ENCODE data around the gene SPAG8. TPM values are rescaled to one million over a fixed set of nuclear protein-coding genes. Genes with fewer than 3 reads are reported as not detected.
A peak's percentile ranks its signal among the peaks of the same experiment; 100 is the strongest.

Gene SPAG8
- total and polyA plus RNA-seq, 9 of the 15 experiments (the other 6 are each of a cell fraction or from before 2014, with no cell fraction given) = 0.03 to 0.47 (median 0.21) TPM

GRCh38 chr9:35814106-35814840, 2.2 kb upstream of the SPAG8 start (continued):
- TF ChIP-seq SNAPC5 (CRISPR knock-in tag; IDR thresholded peaks at IDR 0.05) (no peak), SRF (CRISPR knock-in tag; IDR thresholded peaks at IDR 0.05) (no peak), GABPA (tag; conservative IDR thresholded peaks at IDR 0.05; ENCODE audit: low read depth) (0 out of 2 replicates have a peak, but pooled peaks have one; percentile 5), SAP30 (IDR thresholded peaks at IDR 0.05; ENCODE audit: borderline replicate concordance, insufficient read depth, low read depth, low read length, poor library complexity, severe bottlenecking) (peak; percentile 69), FOXK1 (CRISPR knock-in tag; IDR thresholded peaks at IDR 0.05; ENCODE audit: borderline replicate concordance) (no peak), ELF1 (tag; IDR thresholded peaks at IDR 0.05) (no peak), ZNF583 (CRISPR knock-in tag; IDR thresholded peaks at IDR 0.05) (no peak), RBBP5 (IDR thresholded peaks at IDR 0.05; ENCODE audit: borderline replicate concordance, insufficient read depth, low read length, poor library complexity, severe bottlenecking) (peak; percentile 55), HEY1 (CRISPR knock-in tag; IDR thresholded peaks at IDR 0.05; ENCODE audit: borderline replicate concordance) (no peak), ELK1 (CRISPR knock-in tag; IDR thresholded peaks at IDR 0.05) (no peak), ZNF24 (IDR thresholded peaks at IDR 0.05) (no peak), TRIM25 (IDR thresholded peaks at IDR 0.05; ENCODE audit: borderline replicate concordance) (no peak), GABPB2 (CRISPR knock-in tag; conservative IDR thresholded peaks at IDR 0.05) (no peak), SIX5 (IDR thresholded peaks at IDR 0.05; ENCODE audit: borderline replicate concordance in 1 of 2, insufficient read depth in 1 of 2, low read depth in 1 of 2, low read length in 2 of 2) (no peak), CTBP1 (IDR thresholded peaks at IDR 0.05; ENCODE audit: borderline replicate concordance) (0 out of 2 replicates have a peak, but pooled peaks have one; percentile 18), E2F3 (CRISPR knock-in tag; IDR thresholded peaks at IDR 0.05) (0 out of 2 replicates have a peak, but pooled peaks have one; percentile 29), PTRF (tag; IDR thresholded peaks at IDR 0.05) (no peak), EWSR1 (IDR thresholded peaks at IDR 0.05; ENCODE audit: borderline replicate concordance, low read depth, partially characterized antibody) (no peak), ETV1 (tag; conservative IDR thresholded peaks at IDR 0.05; ENCODE audit: low read depth) (no peak), KLF1 (tag; IDR thresholded peaks at IDR 0.05) (no peak), NR2C2 (CRISPR knock-in tag; IDR thresholded peaks at IDR 0.05) (no peak), NR2C2 (tag; IDR thresholded peaks at IDR 0.05) (peak; percentile 95), RHOXF2B (CRISPR knock-in tag; conservative IDR thresholded peaks at IDR 0.05) (no peak), RBM15 (IDR thresholded peaks at IDR 0.05; ENCODE audit: insufficient read depth, low read length) (no peak)

Data from K562 (cell line).